ENCODE data around the gene HTR5A. TPM values are rescaled to one million over a fixed set of nuclear protein-coding genes. Genes with fewer than 3 reads are reported as not detected.

Gene HTR5A
- total RNA-seq, 1 donor from 2014 or later, result not detected

- no peak overlapping the region for H3K4me3 ChIP-seq
- no peaks in the 10 kb centered on the region for H3K27me3 ChIP-seq (ENCODE audit: low read depth)
- no peaks in the 10 kb centered on the region for H3K36me3 ChIP-seq
- intact Hi-C loops (cut with DNase I), result no loop called here
- no peak overlapping the region for H3K27ac ChIP-seq
- no peaks in the 10 kb centered on the region for H3K4me1 ChIP-seq
- no peak for TF ChIP-seq CTCF (IDR thresholded peaks at IDR 0.05)
- no peak for ATAC-seq
- H3K9me3 ChIP-seq, result no peaks in the 10 kb centered on the region
- no peak for DNase-seq
Observed at GRCh38 chr7:155109121-155109520, 39.0 kb downstream of the HTR5A start.

- no peak for ATAC-seq
- Histone ChIP-seq H3K27me3 (ENCODE audit: low read depth) (peaks cover 10% of the 10 kb centered on the region), H3K9me3 (peaks cover 7% of the 10 kb centered on the region), H3K27ac (no peak overlapping the region), H3K36me3 (no peaks in the 10 kb centered on the region), H3K4me3 (no peak overlapping the region), H3K4me1 (no peaks in the 10 kb centered on the region)
- intact Hi-C loops (cut with DNase I), result no loop called here
- DNase-seq, result no peak
- no peak for TF ChIP-seq CTCF (IDR thresholded peaks at IDR 0.05)
Observed at GRCh38 chr7:155115288-155115687, 45.2 kb downstream of the HTR5A start.

GRCh38 chr7:155119801-155120382 is 49.8 kb downstream of the HTR5A start:
- TF ChIP-seq CTCF (IDR thresholded peaks at IDR 0.05), result no peak
- Histone ChIP-seq H3K4me1 (no peaks in the 10 kb centered on the region), H3K4me3 (no peak overlapping the region), H3K27me3 (ENCODE audit: low read depth) (peaks cover 10% of the 10 kb centered on the region), H3K9me3 (peaks cover 11% of the 10 kb centered on the region), H3K27ac (no peak overlapping the region), H3K36me3 (no peaks in the 10 kb centered on the region)
- DNase-seq, result no peak
- intact Hi-C loops (cut with DNase I), result no loop called here
- ATAC-seq, result no peak

GRCh38 chr7:155120460-155120859 is 50.3 kb downstream of the HTR5A start:
- no peak for ATAC-seq
- peaks cover 7% of the 10 kb centered on the region for H3K27me3 ChIP-seq (ENCODE audit: low read depth)
- no peak for DNase-seq
- no peak for TF ChIP-seq CTCF (IDR thresholded peaks at IDR 0.05)
- H3K4me3 ChIP-seq, result no peak overlapping the region
- H3K4me1 ChIP-seq, result no peaks in the 10 kb centered on the region
- no peaks in the 10 kb centered on the region for H3K36me3 ChIP-seq
- peaks cover 11% of the 10 kb centered on the region for H3K9me3 ChIP-seq
- no peak overlapping the region for H3K27ac ChIP-seq
- intact Hi-C loops (cut with DNase I), result no loop called here

- Histone ChIP-seq H3K9me3 (peaks cover 11% of the 10 kb centered on the region), H3K27ac (no peak overlapping the region), H3K36me3 (no peaks in the 10 kb centered on the region), H3K4me1 (no peaks in the 10 kb centered on the region), H3K27me3 (ENCODE audit: low read depth) (peaks cover 7% of the 10 kb centered on the region), H3K4me3 (no peak overlapping the region)
- no peak for TF ChIP-seq CTCF (IDR thresholded peaks at IDR 0.05)
- ATAC-seq, result no peak
- intact Hi-C loops (cut with DNase I), result no loop called here
- DNase-seq, result no peak
Observed at GRCh38 chr7:155122831-155123230, 52.7 kb downstream of the HTR5A start.
